GM12874 (cell line): ENCODE measurements around the gene SCN5A.

Source experiments
- TF ChIP-seq, protein P1 (sequence below): IDR thresholded peaks from 2 replicates; pipeline ENCODE4 v1.5.1; 2011; ENCODE audit warnings: low read depth, mild to moderate bottlenecking, control low read depth, low read length, moderate library complexity; ENCODE audit not compliant: insufficient read depth

The SCN5A gene

GRCh38 chr3:38643090-38643489, 6.4 kb downstream of the SCN5A start:
- TF ChIP-seq, protein P1, sequence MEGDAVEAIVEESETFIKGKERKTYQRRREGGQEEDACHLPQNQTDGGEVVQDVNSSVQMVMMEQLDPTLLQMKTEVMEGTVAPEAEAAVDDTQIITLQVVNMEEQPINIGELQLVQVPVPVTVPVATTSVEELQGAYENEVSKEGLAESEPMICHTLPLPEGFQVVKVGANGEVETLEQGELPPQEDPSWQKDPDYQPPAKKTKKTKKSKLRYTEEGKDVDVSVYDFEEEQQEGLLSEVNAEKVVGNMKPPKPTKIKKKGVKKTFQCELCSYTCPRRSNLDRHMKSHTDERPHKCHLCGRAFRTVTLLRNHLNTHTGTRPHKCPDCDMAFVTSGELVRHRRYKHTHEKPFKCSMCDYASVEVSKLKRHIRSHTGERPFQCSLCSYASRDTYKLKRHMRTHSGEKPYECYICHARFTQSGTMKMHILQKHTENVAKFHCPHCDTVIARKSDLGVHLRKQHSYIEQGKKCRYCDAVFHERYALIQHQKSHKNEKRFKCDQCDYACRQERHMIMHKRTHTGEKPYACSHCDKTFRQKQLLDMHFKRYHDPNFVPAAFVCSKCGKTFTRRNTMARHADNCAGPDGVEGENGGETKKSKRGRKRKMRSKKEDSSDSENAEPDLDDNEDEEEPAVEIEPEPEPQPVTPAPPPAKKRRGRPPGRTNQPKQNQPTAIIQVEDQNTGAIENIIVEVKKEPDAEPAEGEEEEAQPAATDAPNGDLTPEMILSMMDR: no peak

DNA sequence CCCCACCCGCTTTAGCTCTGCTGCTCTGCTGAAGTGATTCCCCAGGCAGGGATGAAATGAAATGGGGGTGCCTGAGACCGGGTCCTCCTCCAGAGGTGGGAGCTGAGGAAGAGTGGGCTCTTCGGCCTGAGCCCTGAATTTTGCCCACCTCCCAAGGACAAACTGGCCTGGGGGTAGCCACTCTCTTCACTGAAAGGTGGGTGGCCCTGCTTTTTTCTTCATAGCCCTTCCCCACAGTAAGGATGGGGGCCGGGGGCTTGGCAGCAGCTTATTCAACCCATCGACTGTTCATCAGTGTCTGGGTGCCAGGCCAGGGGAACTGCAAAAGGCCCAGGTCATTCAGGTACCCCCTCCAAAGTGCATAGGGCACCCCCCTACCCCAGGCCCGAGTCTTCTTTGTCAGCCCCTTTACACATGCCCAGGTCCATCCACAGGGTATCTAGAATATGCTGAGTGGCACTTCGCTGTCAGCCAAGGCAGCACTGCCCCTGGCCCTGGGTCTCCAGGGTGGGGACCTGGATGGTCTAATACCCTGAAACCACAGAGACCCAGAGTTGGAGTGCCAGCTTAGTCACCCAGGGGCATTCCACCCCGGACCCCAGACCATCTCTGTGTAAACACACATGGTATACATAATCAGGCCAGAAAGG, 7.9 kb downstream of the SCN5A start:
- TF ChIP-seq, protein P1: no peak

DNA sequence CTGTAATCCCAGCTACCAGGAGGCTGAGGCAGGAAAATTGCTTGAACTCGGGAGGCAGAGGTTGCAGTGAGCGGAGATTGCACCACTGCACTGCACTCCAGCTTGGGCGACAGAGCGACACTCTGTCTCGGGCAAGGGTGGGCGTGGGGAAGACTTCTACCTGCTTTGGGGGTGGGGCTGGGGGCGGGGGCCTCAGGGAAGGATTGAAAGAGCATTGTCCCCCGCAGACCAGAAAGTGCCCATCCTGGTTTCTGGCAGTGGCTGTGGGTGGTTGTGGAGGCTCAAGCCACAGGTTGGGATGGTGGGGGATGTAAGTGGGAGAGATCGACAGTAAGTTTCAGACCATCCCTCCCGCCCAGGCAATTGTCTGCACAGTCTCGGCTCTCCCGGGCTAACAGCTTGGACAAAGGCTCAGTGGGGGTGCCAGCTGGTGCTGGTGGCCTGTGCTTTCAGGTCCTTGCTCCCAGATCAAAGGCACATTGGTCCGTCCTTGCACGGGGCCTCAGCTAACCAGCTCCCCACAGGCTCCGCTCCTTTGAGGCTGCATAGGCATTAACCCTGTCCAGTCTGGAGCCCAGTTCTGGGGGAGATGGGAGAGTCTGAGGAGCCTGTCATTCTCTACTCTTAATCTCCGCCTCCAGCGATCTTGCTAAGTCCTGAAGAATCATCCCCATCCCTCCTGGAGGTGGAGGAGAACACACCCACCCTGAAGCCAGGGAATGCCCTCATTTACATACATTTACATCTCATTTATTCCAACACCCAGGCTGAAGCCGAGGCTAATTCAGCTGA, 8.6 kb downstream of the SCN5A start:
- TF ChIP-seq, protein P1: no peak

DNA sequence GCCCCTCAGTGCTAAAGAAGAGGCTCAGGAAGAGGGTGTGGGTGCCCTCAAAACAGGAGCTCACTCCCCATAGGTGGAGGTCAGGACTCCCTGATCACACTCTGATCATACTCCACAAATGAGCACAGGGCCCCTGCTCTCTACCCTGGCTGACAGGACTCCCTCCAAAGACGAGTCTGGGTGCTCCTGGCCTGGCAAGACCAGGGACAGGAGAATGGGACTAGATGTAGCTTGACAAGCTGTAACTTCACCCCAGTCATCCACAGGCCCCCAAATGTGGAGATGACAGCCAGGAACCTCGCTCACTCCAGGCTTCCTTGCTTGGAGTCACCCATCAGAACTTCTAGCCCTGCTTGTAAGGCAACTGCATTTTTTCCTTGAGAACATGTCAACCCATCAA, 11.1 kb downstream of the SCN5A start:
- TF ChIP-seq, protein P1: no peak

GRCh38 chr3:38637906-38638305, 11.6 kb downstream of the SCN5A start:
- TF ChIP-seq, protein P1: no peak

- TF ChIP-seq, protein P1: no peak
Measured at GRCh38 chr3:38636881-38637280, 12.6 kb downstream of the SCN5A start.

- TF ChIP-seq, protein P1: no peak
Measured at GRCh38 chr3:38636464-38636863, 13.0 kb downstream of the SCN5A start.
